Neural cell (in vitro differentiated cells): ENCODE measurements around the gene AADAT. TPM values are rescaled to one million over a fixed set of nuclear protein-coding genes. Genes with fewer than 3 reads are reported as not detected.

ENCODE experiments used
- H2AFZ ChIP-seq: fragments of 200-600, 300-800 bp; sonication (generic), shearing (Covaris generic); 2 replicates; pipeline ENCODE4 v1.6.0; 2014; ENCODE audit warnings: low read depth, mild to moderate bottlenecking, antibody characterized with exemption, low read length, moderate library complexity
- H3F3A ChIP-seq: fragments of 200-600 bp; shearing (Covaris generic); 2 replicates; pipeline ENCODE4 v1.6.1; 2016; ENCODE audit warnings: mild to moderate bottlenecking, moderate library complexity, mixed read lengths, antibody characterized with exemption, low read length; ENCODE audit not compliant: insufficient read depth, poor library complexity, severe bottlenecking
- H3K27ac ChIP-seq: fragments of 200-600, 300-800 bp; sonication (generic), shearing (Covaris generic); 2 replicates; pipeline ENCODE4 v1.5.1; 2014; ENCODE audit warnings: mild to moderate bottlenecking, low read length, moderate library complexity
- H3K27me3 ChIP-seq: fragments of 300-800, 200-600 bp; sonication (generic), shearing (Covaris generic); 2 replicates; pipeline ENCODE4 v1.6.0; 2014; ENCODE audit warnings: mild to moderate bottlenecking, low read depth, low read length, moderate library complexity; ENCODE audit not compliant: insufficient read depth
- H3K36me3 ChIP-seq: fragments of 300-800, 200-600 bp; sonication (generic), shearing (Covaris generic); 2 replicates; pipeline ENCODE4 v1.5.1; 2014; ENCODE audit warnings: mild to moderate bottlenecking, antibody characterized with exemption, low read length, moderate library complexity; ENCODE audit not compliant: insufficient read depth
- H3K4me2 ChIP-seq: fragments of 300-800, 200-600 bp; sonication (generic), shearing (Covaris generic); 2 replicates; pipeline ENCODE4 v1.6.0; 2014; ENCODE audit warnings: mild to moderate bottlenecking, low read length
- H3K4me3 ChIP-seq: fragments of 300-800, 200-600 bp; sonication (generic), shearing (Covaris generic); 2 replicates; pipeline ENCODE4 v1.5.1; 2014; ENCODE audit warnings: mild to moderate bottlenecking, low read length, moderate library complexity
- H3K79me2 ChIP-seq: fragments of 200-600 bp; shearing (Covaris generic); replicated peaks from 2 replicates; pipeline ENCODE4 v1.6.0; 2014; ENCODE audit warnings: mild to moderate bottlenecking, low read length, moderate library complexity; ENCODE audit not compliant: insufficient read depth
- H3K9ac ChIP-seq: fragments of 300-800, 200-600 bp; sonication (generic), shearing (Covaris generic); 2 replicates; pipeline ENCODE4 v1.6.1; 2016; ENCODE audit warnings: mild to moderate bottlenecking, low read length, mixed read lengths
- H3K9me2 ChIP-seq: fragments of 200-600 bp; shearing (Covaris generic); 2 replicates; pipeline ENCODE4 v1.6.1; 2016; ENCODE audit warnings: mild to moderate bottlenecking, low read length, mixed read lengths; ENCODE audit not compliant: insufficient read depth
- H3K9me3 ChIP-seq: fragments of 200-600, 300-800 bp; sonication (generic), shearing (Covaris generic); 2 replicates; pipeline ENCODE4 v1.6.1; 2016; ENCODE audit warnings: mild to moderate bottlenecking, mixed run types, low read length, moderate library complexity, mixed read lengths
- H4K20me1 ChIP-seq: fragments of 200-600 bp; shearing (Covaris generic); 2 replicates; pipeline ENCODE4 v1.6.1; 2016; ENCODE audit warnings: mild to moderate bottlenecking, mixed run types; ENCODE audit not compliant: insufficient read depth
- CTCF ChIP-seq: fragments of 450-650 bp; IDR thresholded peaks from 2 replicates; pipeline ENCODE4 v1.5.1; 2014; ENCODE audit warnings: antibody characterized with exemption, mild to moderate bottlenecking, moderate library complexity; ENCODE audit not compliant: poor library complexity, severe bottlenecking
- EP300 ChIP-seq: fragments of 450-650 bp; conservative IDR thresholded peaks from 2 replicates; pipeline ENCODE4 v1.6.1; 2014; ENCODE audit warnings: antibody characterized with exemption, mild to moderate bottlenecking, moderate library complexity; ENCODE audit not compliant: poor library complexity, severe bottlenecking
- EZH2 ChIP-seq: fragments of 200-600, 300-800 bp; shearing (Covaris generic), sonication (generic); IDR thresholded peaks from 2 replicates; pipeline ENCODE4 v1.6.1; 2014; ENCODE audit warnings: antibody characterized with exemption, low read length, borderline replicate concordance, mild to moderate bottlenecking; ENCODE audit not compliant: insufficient read depth, poor library complexity, severe bottlenecking
- MXI1 ChIP-seq: fragments of 450-650 bp; conservative IDR thresholded peaks from 2 replicates; pipeline ENCODE4 v1.6.1; 2014; ENCODE audit warnings: antibody characterized with exemption, mild to moderate bottlenecking; ENCODE audit not compliant: poor library complexity, severe bottlenecking
- POLR2AphosphoS5 ChIP-seq: IDR thresholded peaks from 2 replicates; pipeline ENCODE4 v1.6.1; 2012
- RAD21 ChIP-seq: fragments of 450-650 bp; conservative IDR thresholded peaks from 2 replicates; pipeline ENCODE4 v1.6.1; 2014; ENCODE audit warnings: antibody characterized with exemption, mild to moderate bottlenecking, moderate library complexity
- REST ChIP-seq: IDR thresholded peaks from 2 replicates; pipeline ENCODE4 v1.6.1; 2012; ENCODE audit warnings: borderline replicate concordance
- SMC3 ChIP-seq: fragments of 450-650 bp; conservative IDR thresholded peaks from 2 replicates; pipeline ENCODE4 v1.6.1; 2014; ENCODE audit warnings: antibody characterized with exemption, mild to moderate bottlenecking, moderate library complexity; ENCODE audit not compliant: poor library complexity
- TAF1 ChIP-seq: IDR thresholded peaks from 2 replicates; pipeline ENCODE4 v1.6.1; 2012; ENCODE audit warnings: low read depth
- polyA plus RNA-seq: library from polyadenylated mRNA; depleted of rRNA; stranded (reverse); fragments of >200 nt; gene quantifications from 2 replicates; pipeline ENCODE4 v1.2.3, GENCODE V29; 2014

AADAT gene
- polyA plus RNA-seq, 1 donor from 2014 or later: 79.3 TPM

- Histone ChIP-seq H3K36me3 (peaks cover 19% of the 10 kb centered on the region), H3K4me3 (no peak overlapping the region), H3K9ac (no peak overlapping the region), H3K9me3 (no peaks in the 10 kb centered on the region), H3F3A (no peaks in the 10 kb centered on the region), H4K20me1 (no peaks in the 10 kb centered on the region), H3K79me2 (no peaks in the 10 kb centered on the region), H3K4me2 (no peak overlapping the region), H3K27ac (no peak overlapping the region), H2AFZ (no peak overlapping the region), H3K27me3 (no peaks in the 10 kb centered on the region), H3K9me2 (no peaks in the 10 kb centered on the region)
- TF ChIP-seq REST: no peak
- TF ChIP-seq MXI1: no peak
- no peak for TF ChIP-seq POLR2AphosphoS5
- no peak for TF ChIP-seq EZH2
- TF ChIP-seq CTCF: no peak
- TF ChIP-seq RAD21: no peak
- no peak for TF ChIP-seq SMC3
- TF ChIP-seq TAF1: no peak
Measured at GRCh38 chr4:170057866-170058265, 31.9 kb downstream of the AADAT start.

GRCh38 chr4:170052919-170053318 is 36.8 kb downstream of the AADAT start:
- H3K9me3 ChIP-seq: no peaks in the 10 kb centered on the region
- H2AFZ ChIP-seq: no peak overlapping the region
- H4K20me1 ChIP-seq: no peaks in the 10 kb centered on the region
- no peaks in the 10 kb centered on the region for H3K9me2 ChIP-seq
- H3K79me2 ChIP-seq: no peaks in the 10 kb centered on the region
- no peak overlapping the region for H3K27ac ChIP-seq
- H3K4me2 ChIP-seq: no peak overlapping the region
- H3K36me3 ChIP-seq: peaks cover 6% of the 10 kb centered on the region
- no peaks in the 10 kb centered on the region for H3F3A ChIP-seq
- H3K9ac ChIP-seq: no peak overlapping the region
- no peak for TF ChIP-seq EP300
- H3K4me3 ChIP-seq: no peak overlapping the region
- H3K27me3 ChIP-seq: no peaks in the 10 kb centered on the region

- Histone ChIP-seq H2AFZ (no peak overlapping the region), H3K9me2 (no peaks in the 10 kb centered on the region), H3K9me3 (no peaks in the 10 kb centered on the region), H3K79me2 (no peaks in the 10 kb centered on the region), H3K36me3 (no peaks in the 10 kb centered on the region), H3K4me3 (no peak overlapping the region), H3K27ac (no peak overlapping the region), H3K4me2 (no peak overlapping the region), H4K20me1 (no peaks in the 10 kb centered on the region), H3K27me3 (no peaks in the 10 kb centered on the region), H3F3A (no peaks in the 10 kb centered on the region), H3K9ac (no peak overlapping the region)
- TF ChIP-seq SMC3 (no peak), CTCF (no peak), MXI1 (no peak), REST (no peak), TAF1 (no peak), POLR2AphosphoS5 (no peak)
Measured at GRCh38 chr4:170051402-170051801, 38.4 kb downstream of the AADAT start.
